Stimulated activated CD4-positive, alpha-beta T cell treated with anti-CD3 and anti-CD28 coated beads, Interleukin-4, amount 100 ng/mL, for 4 hours (primary cell): ENCODE measurements around the gene SVEP1.

ENCODE experiments used
- DNase-seq, 2 experiments: peaks; one replicate each; pipeline ENCODE4 v3.0.0-alpha.2; 2020

The SVEP1 gene

DNA sequence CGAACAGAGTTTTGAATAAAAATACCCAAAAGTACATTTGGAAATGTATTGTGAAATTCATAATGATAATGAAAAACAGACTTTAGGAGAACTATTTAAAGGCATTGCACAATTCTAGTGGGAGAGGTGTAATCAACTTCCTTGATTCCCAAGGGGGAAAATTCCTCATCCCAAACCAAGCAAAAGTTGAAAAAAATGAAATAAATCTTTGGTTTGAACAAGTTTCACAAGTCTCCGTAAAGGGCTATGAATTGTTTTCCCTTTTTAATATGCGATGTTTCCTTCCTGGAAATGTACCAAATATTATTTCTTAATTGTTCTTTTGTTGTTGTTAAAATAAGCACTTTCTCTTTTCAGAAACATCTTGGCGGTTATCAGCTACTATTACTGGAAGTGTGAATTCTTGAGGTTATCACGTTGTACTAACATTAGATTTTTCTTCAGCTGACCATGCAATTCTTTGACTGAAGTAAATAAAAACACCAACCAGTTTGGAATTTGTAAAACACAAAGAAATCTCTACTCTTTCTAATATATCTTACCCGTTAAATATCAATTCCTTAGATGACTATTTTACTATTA, 59.3 kb downstream of the SVEP1 start:
- no peak for DNase-seq

GRCh38 chr9:110517483-110517882, 62.1 kb downstream of the SVEP1 start:
- DNase-seq, result no peak

GRCh38 chr9:110514897-110515296, 64.6 kb downstream of the SVEP1 start:
- no peak for DNase-seq

- no peak for DNase-seq
Measured at GRCh38 chr9:110512817-110513216, 66.7 kb downstream of the SVEP1 start.

DNA sequence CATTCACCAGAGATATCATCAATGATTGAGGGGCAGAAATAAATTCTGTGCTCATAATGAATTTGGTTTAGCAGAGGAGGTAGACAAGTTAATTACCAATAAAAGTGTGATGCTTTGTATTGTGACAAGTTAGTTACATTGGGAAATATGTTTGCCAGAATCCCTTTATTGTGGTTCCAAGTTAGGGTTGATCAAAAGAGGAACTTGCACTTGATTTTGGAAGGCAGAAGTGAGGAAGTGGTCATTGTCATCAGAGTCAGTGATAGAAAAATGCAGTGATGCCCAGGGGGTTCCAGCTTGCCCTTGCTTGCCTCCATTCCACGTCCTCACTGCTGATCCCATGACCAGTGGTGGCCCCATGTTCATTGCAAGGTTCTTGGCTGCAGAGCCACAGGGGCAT, 69.7 kb downstream of the SVEP1 start:
- no peak for DNase-seq

DNA sequence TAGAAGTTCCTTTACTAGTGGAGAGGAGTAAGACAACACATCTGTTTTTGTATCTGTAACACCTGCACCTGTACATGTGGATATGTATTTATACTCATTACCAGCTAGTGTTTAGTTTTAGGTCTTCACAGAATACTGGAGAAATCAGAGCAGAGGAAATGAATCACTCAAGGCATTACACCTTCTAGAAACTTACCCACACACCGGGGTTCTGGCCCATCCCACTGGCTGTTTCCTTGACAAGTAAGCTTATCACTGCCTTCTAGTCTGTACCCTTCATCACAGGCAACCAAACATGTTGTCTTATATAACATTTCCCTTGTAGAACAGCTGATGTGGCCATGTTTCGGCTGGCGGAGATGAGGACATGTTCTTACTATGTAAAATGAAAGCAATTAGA, 76.7 kb downstream of the SVEP1 start:
- DNase-seq, result no peak

GRCh38 chr9:110499608-110500007, 79.9 kb downstream of the SVEP1 start:
- DNase-seq, result no peak

GRCh38 chr9:110487196-110487595, 92.3 kb downstream of the SVEP1 start:
- no peak for DNase-seq

- DNase-seq, result no peak
Measured at GRCh38 chr9:110486218-110486617, 93.3 kb downstream of the SVEP1 start.

DNA sequence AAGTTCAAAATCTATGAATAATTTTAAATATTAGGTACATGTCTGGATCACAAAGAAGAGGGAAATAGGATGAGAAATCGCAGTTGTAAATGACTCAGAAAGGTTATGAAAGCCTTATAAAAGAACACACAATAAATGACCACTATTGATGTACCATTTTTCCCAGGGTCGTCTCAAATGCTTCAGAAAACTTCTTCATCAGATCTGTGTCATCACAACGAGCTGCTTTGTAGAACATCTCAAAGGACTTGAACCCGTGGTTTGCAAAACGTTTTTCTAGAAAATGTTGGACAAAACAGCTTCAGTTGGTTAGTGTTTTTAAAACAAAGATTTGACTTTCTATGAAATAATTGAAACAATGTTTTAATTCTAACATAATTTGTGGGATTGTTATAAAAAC, 100.1 kb downstream of the SVEP1 start:
- DNase-seq, result no peak

GRCh38 chr9:110476251-110476650, 103.3 kb downstream of the SVEP1 start:
- no peak for DNase-seq

- DNase-seq, result no peak
Measured at GRCh38 chr9:110472111-110472510, 107.4 kb downstream of the SVEP1 start.

- no peak for DNase-seq
Measured at GRCh38 chr9:110468950-110469349, 110.6 kb downstream of the SVEP1 start.

DNA sequence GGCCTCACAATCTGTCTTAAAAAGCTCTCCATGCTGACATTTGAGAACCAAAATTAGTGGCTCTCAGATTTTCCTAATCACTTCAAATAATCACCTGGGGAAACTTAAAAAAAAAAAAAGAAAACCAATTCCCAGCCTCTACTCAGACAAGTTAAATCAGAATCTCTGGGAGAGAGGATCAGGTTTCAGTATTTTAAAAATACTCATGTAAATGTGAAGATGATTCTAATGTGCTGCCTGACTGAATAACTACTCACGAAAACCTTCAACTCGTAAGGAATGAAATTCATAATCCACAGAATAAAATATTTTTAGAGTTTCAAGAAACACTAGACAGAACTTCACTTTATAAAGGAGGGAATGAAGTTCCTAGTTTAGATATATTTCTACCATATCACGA, 114.4 kb downstream of the SVEP1 start:
- DNase-seq, result no peak

DNA sequence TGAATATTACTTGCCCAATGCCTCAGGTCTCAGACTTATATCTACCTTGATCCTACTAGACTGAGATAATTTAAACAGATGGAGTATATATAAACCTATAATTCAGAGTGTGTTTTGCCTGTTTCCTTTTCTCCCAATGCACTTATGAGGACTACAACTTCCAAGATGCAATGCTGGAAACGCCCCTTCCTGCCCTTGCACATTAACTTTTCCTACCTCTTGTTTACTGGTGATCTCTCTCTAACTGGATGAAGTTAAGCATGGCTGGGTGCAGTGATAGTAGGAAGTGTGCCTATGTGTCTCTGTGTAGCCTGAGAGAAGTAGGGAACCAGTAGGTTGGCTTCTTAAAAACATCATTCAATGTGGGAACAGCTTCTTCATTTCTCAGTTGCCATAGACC, 115.2 kb downstream of the SVEP1 start:
- DNase-seq, result no peak

DNA sequence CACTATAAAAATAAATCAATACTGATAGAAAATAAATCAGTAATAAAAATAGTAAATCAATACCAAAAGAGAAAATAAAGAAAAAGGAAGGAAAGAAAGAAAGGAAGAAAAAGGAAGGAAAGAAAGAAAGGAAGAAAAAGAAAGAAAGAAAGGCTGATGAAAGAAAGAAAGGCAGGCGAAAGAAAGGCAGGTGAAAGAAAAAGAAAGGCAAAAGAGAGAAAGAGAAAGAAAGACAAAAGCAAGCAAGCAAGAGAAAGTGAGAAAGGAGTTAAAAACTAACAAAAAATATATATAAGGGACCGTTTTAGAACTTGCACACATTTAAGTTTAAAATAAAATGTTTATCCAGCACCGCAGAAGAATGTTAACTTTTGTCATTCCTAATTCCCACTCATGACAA, 116.0 kb downstream of the SVEP1 start:
- no peak for DNase-seq

DNA sequence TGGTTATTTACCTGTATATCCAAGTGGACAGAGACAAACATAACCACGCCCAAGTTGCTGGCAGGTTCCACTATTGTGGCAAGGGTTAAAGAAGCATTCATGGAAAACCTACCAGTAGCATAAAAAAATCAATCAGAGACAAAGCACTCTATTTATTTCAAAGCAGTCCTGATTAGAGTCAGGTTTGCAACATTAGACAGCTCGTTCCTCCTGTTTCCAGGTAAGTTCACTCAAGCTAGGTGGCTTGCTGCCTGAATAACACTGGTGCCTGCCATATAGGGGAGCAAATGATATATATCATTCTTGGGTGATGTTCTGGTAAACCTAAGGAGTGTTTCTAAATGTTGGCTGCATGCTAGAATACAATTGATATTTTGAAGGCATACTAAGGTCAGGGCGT, 122.3 kb downstream of the SVEP1 start:
- no peak for DNase-seq

DNA sequence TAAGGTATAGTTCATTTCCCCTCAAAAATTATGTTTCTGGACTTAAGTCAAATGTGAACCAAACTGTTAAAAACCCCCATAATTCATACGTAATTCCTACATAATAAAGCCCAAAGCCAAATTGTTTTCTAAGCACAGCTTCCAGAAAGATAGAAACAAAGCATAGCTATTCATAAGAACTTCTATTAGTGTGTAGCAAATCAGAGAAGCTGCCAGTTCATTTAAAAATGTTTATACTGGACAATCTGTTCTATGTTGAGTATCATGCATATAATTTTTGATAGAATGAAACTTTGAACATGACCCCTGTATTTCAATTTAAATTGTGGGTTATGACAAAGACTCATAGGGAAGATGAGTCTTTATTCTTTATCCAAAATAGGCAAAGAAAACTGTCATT, 122.9 kb downstream of the SVEP1 start:
- no peak for DNase-seq

DNA sequence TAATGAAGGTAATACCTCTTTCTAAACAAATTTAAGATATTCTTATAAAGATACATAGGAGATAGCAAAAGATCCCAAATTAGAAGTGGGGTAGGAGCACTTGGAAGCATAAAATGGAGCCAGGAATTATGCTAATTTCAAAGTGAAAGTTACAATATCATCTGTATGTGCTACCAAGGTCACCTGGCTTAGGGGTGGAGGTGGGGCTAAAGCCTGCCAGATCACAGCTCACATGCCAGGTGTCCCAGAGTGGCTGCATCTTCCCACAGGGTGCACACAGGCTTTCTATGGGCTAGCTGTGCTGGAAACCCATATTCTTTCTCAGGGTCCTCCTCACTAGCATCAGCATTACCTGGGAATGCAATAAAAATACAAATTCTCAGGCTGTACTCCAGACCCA, 123.7 kb downstream of the SVEP1 start:
- DNase-seq, result no peak

DNA sequence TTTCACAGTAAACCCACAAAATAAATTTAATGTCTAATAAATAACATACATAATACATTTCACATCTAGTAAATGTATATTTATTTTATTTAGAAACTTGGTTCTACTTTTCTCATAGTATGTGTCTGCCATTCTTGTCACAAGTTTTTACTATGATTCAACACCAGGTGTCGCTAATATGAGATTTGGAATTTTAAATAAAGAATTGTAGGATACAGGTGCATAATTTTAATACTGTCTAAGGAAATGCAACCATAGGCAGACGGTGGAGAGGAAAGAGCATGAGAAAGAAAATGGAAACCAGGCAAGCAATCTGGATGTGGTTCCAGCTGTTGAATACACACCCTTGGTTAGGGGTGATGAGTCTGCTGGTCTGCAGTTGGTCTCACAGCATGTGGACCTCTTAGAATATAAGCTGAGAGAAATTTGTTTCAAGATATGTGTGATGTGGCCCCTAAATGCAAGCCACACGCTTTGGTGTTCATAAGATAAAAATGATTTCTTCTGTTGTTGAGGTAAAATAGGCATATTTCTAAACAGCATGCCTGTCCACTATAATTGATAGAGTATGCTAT, 127.2 kb downstream of the SVEP1 start:
- DNase-seq, result no peak

DNA sequence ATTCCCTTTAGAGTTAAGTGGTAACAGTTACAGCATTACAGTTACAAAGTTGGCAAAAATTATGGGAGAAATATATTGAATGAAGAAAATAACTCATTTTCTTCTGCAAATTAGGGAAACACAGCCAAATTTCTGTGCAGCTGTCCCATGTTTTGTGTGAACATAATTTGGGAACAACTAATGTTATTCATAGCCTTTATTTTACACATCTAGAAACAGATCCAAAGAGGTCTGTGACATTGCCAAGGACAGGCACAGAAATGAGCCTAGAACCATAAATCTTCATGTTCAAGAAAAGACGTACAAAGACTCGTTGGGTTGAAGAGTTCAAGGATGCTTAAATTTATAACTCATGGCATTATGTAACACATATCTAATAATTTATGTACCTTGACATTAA, 127.8 kb downstream of the SVEP1 start:
- DNase-seq, result no peak

- DNase-seq, result no peak
Measured at GRCh38 chr9:110447476-110447875, 132.1 kb downstream of the SVEP1 start.

- DNase-seq, result no peak
Measured at GRCh38 chr9:110446171-110446570, 133.4 kb downstream of the SVEP1 start.

GRCh38 chr9:110444911-110445310, 134.6 kb downstream of the SVEP1 start:
- no peak for DNase-seq

- no peak for DNase-seq
Measured at GRCh38 chr9:110443866-110444220, 135.7 kb downstream of the SVEP1 start.
